ENCODE results near the gene ENOX1.

ENOX1 gene

DNA sequence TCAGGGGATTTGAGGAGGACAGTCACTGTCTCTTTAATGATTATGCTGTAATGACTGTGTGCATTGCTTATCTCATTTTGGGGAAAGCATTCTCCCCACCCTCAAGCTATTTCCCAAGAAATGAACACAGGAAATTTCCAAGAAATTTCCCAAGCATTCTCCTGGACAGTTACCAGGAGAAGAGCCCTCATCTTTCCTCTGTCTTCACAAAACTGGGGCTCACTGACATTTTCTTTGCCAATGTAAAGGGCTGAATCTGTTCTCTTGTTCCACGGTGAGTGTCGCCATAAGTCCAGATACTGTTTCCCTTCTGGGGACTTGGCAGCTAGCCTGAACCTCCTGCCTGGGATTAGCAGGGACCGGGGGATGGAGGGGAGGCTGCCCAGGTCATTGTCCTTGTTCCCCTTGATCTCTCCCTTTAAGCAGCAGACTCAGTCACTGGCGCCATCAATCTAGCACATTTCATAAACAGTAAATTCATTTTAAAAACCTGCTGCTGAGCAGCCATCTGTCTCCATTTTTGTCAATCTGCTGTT is 590.6 kb downstream of the ENOX1 start (continued):
- no peak for TF ChIP-seq SNAI2 (CRISPR knock-in tag; IDR thresholded peaks at IDR 0.05)
- TF ChIP-seq CSDC2 (CRISPR knock-in tag; IDR thresholded peaks at IDR 0.05), result no peak
- no peak for TF ChIP-seq ZNF565 (CRISPR knock-in tag; conservative IDR thresholded peaks at IDR 0.05; ENCODE audit: low read depth)

DNA sequence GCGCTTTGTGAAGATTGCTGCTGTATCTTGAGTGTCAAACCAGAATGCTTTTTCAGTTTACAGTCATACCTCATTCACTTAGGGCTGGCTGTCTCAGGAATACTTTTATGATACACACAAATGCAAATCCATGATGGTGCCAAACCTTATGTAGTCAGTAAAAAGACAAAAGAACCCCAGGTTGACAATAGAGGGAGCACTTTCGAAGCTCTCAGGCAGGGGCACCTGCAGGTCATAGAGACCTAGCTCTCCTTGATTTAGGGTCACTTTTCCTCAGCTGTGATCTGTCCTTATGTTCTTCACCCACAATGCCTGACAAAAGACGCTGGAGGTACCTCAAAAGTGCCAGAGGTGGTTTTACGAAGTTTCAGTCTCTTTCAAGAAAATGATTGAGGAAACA is 591.2 kb downstream of the ENOX1 start:
- no peak for TF ChIP-seq ZFP3 (CRISPR knock-in tag; IDR thresholded peaks at IDR 0.05)
- TF ChIP-seq ISL1 (CRISPR knock-in tag; IDR thresholded peaks at IDR 0.05), result no peak
- TF ChIP-seq ESRRG (CRISPR knock-in tag; IDR thresholded peaks at IDR 0.05), result no peak
- TF ChIP-seq, protein P1, sequence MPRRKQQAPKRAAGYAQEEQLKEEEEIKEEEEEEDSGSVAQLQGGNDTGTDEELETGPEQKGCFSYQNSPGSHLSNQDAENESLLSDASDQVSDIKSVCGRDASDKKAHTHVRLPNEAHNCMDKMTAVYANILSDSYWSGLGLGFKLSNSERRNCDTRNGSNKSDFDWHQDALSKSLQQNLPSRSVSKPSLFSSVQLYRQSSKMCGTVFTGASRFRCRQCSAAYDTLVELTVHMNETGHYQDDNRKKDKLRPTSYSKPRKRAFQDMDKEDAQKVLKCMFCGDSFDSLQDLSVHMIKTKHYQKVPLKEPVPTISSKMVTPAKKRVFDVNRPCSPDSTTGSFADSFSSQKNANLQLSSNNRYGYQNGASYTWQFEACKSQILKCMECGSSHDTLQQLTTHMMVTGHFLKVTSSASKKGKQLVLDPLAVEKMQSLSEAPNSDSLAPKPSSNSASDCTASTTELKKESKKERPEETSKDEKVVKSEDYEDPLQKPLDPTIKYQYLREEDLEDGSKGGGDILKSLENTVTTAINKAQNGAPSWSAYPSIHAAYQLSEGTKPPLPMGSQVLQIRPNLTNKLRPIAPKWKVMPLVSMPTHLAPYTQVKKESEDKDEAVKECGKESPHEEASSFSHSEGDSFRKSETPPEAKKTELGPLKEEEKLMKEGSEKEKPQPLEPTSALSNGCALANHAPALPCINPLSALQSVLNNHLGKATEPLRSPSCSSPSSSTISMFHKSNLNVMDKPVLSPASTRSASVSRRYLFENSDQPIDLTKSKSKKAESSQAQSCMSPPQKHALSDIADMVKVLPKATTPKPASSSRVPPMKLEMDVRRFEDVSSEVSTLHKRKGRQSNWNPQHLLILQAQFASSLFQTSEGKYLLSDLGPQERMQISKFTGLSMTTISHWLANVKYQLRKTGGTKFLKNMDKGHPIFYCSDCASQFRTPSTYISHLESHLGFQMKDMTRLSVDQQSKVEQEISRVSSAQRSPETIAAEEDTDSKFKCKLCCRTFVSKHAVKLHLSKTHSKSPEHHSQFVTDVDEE (CRISPR knock-in tag; IDR thresholded peaks at IDR 0.05), result no peak
- TF ChIP-seq ZNF8 (CRISPR knock-in tag; IDR thresholded peaks at IDR 0.05), result no peak
- TF ChIP-seq, protein P2, sequence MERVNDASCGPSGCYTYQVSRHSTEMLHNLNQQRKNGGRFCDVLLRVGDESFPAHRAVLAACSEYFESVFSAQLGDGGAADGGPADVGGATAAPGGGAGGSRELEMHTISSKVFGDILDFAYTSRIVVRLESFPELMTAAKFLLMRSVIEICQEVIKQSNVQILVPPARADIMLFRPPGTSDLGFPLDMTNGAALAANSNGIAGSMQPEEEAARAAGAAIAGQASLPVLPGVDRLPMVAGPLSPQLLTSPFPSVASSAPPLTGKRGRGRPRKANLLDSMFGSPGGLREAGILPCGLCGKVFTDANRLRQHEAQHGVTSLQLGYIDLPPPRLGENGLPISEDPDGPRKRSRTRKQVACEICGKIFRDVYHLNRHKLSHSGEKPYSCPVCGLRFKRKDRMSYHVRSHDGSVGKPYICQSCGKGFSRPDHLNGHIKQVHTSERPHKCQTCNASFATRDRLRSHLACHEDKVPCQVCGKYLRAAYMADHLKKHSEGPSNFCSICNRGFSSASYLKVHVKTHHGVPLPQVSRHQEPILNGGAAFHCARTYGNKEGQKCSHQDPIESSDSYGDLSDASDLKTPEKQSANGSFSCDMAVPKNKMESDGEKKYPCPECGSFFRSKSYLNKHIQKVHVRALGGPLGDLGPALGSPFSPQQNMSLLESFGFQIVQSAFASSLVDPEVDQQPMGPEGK (CRISPR knock-in tag; IDR thresholded peaks at IDR 0.05; ENCODE audit: borderline replicate concordance), result no peak
- ATAC-seq, result 0 out of 3 replicates have a peak, but pooled peaks have one; percentile 27

DNA sequence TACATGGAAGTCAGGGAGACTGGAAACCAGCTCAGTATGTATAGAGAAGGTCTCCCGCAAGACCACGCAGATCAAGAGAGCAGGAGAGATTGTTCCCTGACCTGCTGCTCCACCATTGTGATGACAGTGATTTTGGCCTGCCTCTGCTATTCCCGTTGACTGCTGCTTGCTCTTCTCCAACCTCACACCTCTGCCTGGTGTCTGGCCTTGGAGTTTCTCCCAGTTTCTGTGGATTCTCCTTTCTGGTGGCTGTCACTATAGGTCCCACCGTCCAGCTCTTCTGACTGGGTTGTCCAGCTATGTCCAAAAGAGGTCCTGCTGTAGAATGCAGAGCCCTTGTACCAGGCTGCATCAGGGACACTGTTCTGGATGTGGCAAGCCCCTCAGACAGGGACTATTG is 591.7 kb downstream of the ENOX1 start:
- TF ChIP-seq TCF4 (CRISPR knock-in tag; IDR thresholded peaks at IDR 0.05; ENCODE audit: borderline replicate concordance) (no peak), ISL1 (CRISPR knock-in tag; IDR thresholded peaks at IDR 0.05) (no peak), PPARA (CRISPR knock-in tag; IDR thresholded peaks at IDR 0.05; ENCODE audit: borderline replicate concordance) (no peak), CSDC2 (CRISPR knock-in tag; IDR thresholded peaks at IDR 0.05) (no peak), ZFP3 (CRISPR knock-in tag; IDR thresholded peaks at IDR 0.05) (no peak), RARB (CRISPR knock-in tag; IDR thresholded peaks at IDR 0.05) (no peak), ZNF565 (CRISPR knock-in tag; conservative IDR thresholded peaks at IDR 0.05; ENCODE audit: low read depth) (no peak), TOX (CRISPR knock-in tag; IDR thresholded peaks at IDR 0.05; ENCODE audit: borderline replicate concordance) (no peak), ZNF70 (CRISPR knock-in tag; IDR thresholded peaks at IDR 0.05) (no peak)
- TF ChIP-seq, protein P3, sequence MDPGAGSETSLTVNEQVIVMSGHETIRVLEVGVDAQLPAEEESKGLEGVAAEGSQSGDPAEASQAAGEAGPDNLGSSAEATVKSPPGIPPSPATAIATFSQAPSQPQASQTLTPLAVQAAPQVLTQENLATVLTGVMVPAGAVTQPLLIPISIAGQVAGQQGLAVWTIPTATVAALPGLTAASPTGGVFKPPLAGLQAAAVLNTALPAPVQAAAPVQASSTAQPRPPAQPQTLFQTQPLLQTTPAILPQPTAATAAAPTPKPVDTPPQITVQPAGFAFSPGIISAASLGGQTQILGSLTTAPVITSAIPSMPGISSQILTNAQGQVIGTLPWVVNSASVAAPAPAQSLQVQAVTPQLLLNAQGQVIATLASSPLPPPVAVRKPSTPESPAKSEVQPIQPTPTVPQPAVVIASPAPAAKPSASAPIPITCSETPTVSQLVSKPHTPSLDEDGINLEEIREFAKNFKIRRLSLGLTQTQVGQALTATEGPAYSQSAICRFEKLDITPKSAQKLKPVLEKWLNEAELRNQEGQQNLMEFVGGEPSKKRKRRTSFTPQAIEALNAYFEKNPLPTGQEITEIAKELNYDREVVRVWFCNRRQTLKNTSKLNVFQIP (CRISPR knock-in tag; IDR thresholded peaks at IDR 0.05; ENCODE audit: borderline replicate concordance, low read depth), result no peak
- TF ChIP-seq, protein P4, sequence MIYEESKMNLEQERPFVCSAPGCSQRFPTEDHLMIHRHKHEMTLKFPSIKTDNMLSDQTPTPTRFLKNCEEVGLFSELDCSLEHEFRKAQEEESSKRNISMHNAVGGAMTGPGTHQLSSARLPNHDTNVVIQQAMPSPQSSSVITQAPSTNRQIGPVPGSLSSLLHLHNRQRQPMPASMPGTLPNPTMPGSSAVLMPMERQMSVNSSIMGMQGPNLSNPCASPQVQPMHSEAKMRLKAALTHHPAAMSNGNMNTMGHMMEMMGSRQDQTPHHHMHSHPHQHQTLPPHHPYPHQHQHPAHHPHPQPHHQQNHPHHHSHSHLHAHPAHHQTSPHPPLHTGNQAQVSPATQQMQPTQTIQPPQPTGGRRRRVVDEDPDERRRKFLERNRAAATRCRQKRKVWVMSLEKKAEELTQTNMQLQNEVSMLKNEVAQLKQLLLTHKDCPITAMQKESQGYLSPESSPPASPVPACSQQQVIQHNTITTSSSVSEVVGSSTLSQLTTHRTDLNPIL (CRISPR knock-in tag; IDR thresholded peaks at IDR 0.05; ENCODE audit: low read depth), result no peak
- TF ChIP-seq, protein P5, sequence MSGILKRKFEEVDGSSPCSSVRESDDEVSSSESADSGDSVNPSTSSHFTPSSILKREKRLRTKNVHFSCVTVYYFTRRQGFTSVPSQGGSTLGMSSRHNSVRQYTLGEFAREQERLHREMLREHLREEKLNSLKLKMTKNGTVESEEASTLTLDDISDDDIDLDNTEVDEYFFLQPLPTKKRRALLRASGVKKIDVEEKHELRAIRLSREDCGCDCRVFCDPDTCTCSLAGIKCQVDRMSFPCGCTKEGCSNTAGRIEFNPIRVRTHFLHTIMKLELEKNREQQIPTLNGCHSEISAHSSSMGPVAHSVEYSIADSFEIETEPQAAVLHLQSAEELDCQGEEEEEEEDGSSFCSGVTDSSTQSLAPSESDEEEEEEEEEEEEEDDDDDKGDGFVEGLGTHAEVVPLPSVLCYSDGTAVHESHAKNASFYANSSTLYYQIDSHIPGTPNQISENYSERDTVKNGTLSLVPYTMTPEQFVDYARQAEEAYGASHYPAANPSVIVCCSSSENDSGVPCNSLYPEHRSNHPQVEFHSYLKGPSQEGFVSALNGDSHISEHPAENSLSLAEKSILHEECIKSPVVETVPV (CRISPR knock-in tag; IDR thresholded peaks at IDR 0.05), result no peak
- TF ChIP-seq, protein P2 (CRISPR knock-in tag; IDR thresholded peaks at IDR 0.05; ENCODE audit: borderline replicate concordance), result no peak
- no peak for ATAC-seq
